Subcutaneous adipose tissue (tissue), 4 donors: ENCODE results near the gene CASQ2. TPM values are rescaled to one million over a fixed set of nuclear protein-coding genes. Genes with fewer than 3 reads are reported as not detected.

ENCODE experiments used
- total RNA-seq, 4 donors: library from RNA; depleted of rRNA; stranded (reverse); fragments of >200 nt; gene quantifications; one replicate each; pipeline ENCODE4 v1.1.0, GENCODE V29; 2016
- TF ChIP-seq, protein P1 (sequence below): fragments of 450-650 bp; IDR thresholded peaks from one replicate; pipeline ENCODE4 v1.5.1; 2016; ENCODE audit warnings: low read depth, mild to moderate bottlenecking, control low read depth, antibody characterized with exemption, moderate library complexity

CASQ2 gene
- total RNA-seq, 4 donors from 2014 or later: 2.4 to 22.2 (median 5.4) TPM

DNA sequence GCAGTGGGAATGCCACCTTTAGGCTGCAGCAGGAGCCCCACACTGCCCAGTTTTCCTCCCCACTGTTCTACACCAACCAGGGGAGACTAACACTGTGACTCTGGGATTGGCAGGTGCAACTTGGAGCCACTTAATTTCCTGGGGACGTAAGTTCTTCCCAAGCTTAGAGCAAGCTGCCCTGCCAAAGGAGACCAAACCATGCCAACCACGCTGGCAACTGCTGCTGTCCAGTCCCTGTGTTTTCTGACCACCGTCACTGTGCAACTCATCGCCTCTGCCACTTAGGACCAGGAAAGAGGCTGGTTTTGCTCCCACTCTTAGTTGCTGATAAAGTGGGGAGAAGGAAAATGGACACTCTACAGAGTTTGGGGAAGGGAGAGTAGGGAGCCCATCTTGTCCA, 76.3 kb downstream of the CASQ2 start:
- TF ChIP-seq, protein P1, sequence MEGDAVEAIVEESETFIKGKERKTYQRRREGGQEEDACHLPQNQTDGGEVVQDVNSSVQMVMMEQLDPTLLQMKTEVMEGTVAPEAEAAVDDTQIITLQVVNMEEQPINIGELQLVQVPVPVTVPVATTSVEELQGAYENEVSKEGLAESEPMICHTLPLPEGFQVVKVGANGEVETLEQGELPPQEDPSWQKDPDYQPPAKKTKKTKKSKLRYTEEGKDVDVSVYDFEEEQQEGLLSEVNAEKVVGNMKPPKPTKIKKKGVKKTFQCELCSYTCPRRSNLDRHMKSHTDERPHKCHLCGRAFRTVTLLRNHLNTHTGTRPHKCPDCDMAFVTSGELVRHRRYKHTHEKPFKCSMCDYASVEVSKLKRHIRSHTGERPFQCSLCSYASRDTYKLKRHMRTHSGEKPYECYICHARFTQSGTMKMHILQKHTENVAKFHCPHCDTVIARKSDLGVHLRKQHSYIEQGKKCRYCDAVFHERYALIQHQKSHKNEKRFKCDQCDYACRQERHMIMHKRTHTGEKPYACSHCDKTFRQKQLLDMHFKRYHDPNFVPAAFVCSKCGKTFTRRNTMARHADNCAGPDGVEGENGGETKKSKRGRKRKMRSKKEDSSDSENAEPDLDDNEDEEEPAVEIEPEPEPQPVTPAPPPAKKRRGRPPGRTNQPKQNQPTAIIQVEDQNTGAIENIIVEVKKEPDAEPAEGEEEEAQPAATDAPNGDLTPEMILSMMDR: no peak

- TF ChIP-seq, protein P1: no peak
Observed at GRCh38 chr1:115690972-115691371, 77.5 kb downstream of the CASQ2 start.

GRCh38 chr1:115687744-115688143, 80.8 kb downstream of the CASQ2 start:
- TF ChIP-seq, protein P1: no peak

GRCh38 chr1:115685029-115685705, 83.3 kb downstream of the CASQ2 start:
- TF ChIP-seq, protein P1: no peak

GRCh38 chr1:115682792-115683191, 85.7 kb downstream of the CASQ2 start:
- TF ChIP-seq, protein P1: no peak

- TF ChIP-seq, protein P1: no peak
Observed at GRCh38 chr1:115680730-115681111, 87.8 kb downstream of the CASQ2 start.

GRCh38 chr1:115679141-115679611, 89.3 kb downstream of the CASQ2 start:
- TF ChIP-seq, protein P1: no peak
